AG09309 (cell line): ENCODE data around the gene SERPINE3.
A peak's percentile ranks its signal among the peaks of the same experiment; 100 is the strongest.

Experiments
- DNase-seq: peaks from one replicate; pipeline ENCODE4 v3.0.0-alpha.2; 2010; ENCODE audit warnings: low read depth
- H3K4me3 ChIP-seq: 2 replicates; pipeline ENCODE4 v1.5.1; 2011; ENCODE audit warnings: mild to moderate bottlenecking, low read depth, low read length, moderate library complexity; ENCODE audit not compliant: control insufficient read depth
- CTCF ChIP-seq: IDR thresholded peaks from 2 replicates; pipeline ENCODE4 v1.5.1; 2011; ENCODE audit warnings: mild to moderate bottlenecking, low read depth, low read length, inconsistent platforms; ENCODE audit not compliant: insufficient read depth, control insufficient read depth; ENCODE audit errors: missing control alignments

Gene SERPINE3

GRCh38 chr13:51341791-51342190 is 2.3 kb downstream of the SERPINE3 start:
- H3K4me3 ChIP-seq = no peak overlapping the region
- no peak for TF ChIP-seq CTCF
- no peak for DNase-seq

GRCh38 chr13:51342706-51343105 is 3.2 kb downstream of the SERPINE3 start:
- TF ChIP-seq CTCF = no peak
- no peak overlapping the region for H3K4me3 ChIP-seq
- peak; percentile 31 for DNase-seq

- DNase-seq = no peak
- no peak for TF ChIP-seq CTCF
- H3K4me3 ChIP-seq = no peak overlapping the region
Measured at GRCh38 chr13:51343475-51343874, 4.0 kb downstream of the SERPINE3 start.

GRCh38 chr13:51346397-51346796 is 6.9 kb downstream of the SERPINE3 start:
- no peak for DNase-seq
- H3K4me3 ChIP-seq = no peak overlapping the region
- TF ChIP-seq CTCF = no peak

GRCh38 chr13:51347099-51347498 is 7.6 kb downstream of the SERPINE3 start:
- H3K4me3 ChIP-seq = no peak overlapping the region
- no peak for TF ChIP-seq CTCF
- DNase-seq = no peak

- H3K4me3 ChIP-seq = no peak overlapping the region
- no peak for TF ChIP-seq CTCF
- no peak for DNase-seq
Measured at GRCh38 chr13:51348069-51348967, 8.8 kb downstream of the SERPINE3 start.
